HG03469 (cell line): ENCODE measurements around the gene ITGB2.

Source experiments
- ATAC-seq: cut with Tn5 transposase; IDR thresholded peaks from one replicate; pipeline ENCODE4 v1.9.1; 2021; ENCODE audit warnings: mild to moderate bottlenecking, moderate library complexity, moderate number of reproducible peaks; ENCODE audit not compliant: unreplicated experiment

Gene ITGB2

DNA sequence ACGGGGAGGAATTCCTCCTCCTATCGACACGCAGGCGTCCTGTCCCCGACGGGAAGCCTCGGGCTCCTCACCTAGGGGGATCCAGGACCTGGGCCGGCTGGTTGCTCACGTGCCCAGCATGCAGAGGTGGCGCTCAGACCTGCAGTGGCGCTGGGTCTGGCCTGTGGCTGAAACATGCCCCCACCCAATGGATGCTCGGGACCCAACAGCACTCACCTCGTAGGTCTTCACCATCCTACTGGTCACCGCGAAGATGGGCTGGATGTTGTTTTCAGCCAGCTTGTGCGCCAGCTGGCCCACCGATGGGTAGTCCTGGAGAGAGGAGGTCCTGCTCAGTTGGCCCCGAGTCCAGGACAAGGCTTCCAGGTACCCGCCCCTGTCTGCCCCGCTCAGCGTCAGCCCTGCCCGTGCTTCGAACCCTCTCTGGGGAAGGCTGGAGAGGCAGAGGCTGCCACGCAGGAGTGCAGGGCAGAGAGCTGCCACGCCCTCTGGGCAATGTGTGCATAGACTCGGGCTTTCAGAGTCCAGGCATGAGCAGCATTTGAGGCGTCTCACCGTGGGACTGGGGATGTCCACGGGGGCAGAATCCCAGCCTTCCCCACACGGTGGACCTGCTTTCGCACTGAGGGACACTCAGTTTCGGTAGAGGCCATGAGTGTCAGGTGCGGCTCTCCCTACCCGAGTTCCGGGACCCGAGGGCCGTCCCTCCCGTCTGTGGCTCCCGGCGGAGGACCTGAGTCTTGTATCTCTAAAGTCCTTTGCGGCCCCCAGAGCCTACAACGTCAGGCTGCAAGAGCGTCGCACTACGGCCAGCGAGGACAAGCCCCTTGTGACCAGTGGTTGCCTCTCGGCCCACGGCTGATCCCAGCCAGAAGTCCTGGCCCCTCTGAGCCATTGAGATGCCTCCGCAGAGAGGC lies 21.6 kb downstream of the ITGB2 start:
- no peak for ATAC-seq

DNA sequence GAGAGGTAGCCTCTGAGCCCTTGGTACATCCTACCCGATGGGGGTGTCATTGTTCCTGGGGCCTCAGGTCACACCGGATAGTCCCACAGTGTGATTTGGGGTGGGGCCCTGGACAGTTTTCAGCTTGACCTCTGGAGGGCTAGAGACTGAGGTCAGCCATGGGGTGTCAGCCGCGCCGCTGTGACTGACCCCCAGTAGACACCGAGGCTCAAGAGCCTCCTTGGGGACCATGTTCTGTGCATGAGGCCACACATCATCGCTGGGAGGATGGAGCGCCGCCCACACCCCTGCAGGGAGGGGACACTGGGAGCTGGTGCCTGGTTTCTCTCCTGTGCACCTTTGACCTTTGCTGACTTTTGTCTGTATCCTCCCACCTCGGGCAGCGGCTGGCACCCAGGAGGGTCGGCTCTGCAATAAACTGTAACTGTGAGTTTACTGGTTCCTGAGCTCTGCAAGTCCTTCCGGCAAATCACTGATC lies 22.6 kb downstream of the ITGB2 start:
- no peak for ATAC-seq

DNA sequence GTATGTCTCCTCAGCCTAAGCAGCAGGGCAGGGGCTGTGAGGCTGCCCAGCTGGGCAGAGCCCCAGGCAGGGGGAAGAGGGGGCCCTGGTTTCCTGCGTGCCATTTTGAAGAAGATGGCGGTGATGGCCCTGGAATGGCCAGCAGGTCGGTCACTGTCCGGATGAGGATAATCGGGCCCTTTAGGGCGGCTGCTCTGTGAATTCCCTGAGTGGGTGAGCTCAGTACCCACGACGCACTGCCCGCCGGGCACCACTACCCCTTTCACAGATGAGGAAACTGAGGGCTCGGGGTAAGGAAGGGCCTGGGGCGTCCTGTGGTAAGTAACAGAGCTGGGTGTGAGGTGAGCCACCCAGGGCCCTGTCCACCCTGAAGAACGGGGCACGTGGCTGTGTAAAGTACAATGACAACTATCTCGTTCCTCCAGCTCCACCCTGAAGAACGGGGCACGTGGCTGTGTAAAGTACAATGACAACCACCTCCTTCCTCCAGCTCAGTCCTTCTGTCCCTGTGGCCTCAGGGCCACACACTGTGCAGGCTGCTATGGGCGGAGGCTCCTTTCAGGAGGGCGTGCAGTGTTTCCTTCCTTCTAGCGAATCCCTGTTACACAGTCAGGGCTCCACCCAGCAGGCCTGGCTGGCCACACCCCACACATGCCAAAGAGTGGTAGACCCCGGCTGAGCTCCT lies 23.2 kb downstream of the ITGB2 start:
- ATAC-seq, result no peak

DNA sequence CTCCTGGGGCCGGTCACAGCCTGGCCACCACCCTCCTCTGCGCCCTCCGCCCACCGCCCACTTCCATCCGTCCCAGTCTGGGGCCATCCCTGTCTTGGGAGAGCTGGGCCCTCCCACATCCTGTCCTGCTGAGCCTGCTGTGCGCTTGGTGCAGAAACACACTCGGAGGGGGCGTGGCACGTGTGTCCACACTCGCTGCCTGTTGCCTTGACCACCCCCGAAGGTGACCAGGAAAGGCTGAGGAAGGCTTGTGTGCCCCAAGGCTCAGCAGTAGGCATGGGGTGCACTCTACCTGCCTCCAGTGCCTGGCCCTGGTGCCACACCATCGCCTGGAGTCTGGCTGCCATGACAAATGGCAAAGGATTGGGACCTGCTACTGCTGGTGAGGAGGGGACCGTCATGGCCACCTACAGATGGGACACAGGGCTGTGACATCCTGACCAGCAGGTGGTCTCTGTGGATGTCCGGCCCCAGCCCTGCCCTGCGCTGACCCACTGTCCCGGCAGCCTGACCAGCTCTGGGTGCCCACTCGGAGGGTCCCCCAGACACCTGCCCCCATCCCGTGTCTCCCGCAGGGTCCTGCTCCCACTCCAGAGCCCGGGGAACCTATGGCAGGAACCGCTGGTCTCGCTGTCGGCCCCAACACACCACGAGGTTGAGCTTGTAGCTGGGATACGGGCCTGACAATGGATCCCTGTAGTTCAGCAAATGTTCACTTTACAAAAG lies 24.0 kb downstream of the ITGB2 start:
- no peak for ATAC-seq

DNA sequence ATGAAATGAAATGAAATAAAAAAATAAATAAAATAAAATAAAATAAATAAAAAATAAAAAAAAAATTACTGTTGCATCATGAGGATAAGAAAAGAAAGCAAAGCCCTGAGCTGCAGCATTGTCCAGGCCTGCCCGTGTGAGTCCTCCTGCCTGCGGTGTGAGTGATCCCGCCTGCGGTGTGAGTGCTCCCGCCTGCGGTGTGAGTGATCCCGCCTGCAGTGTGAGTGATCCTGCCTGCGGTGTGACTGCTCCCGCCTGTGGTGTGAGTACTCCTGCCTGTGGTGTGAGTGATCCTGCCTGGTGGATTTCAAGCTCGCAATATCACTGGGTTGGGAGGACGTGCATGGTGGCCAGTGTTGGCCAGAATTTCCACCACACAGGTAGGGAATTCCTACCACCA lies 24.8 kb downstream of the ITGB2 start:
- ATAC-seq, result no peak

DNA sequence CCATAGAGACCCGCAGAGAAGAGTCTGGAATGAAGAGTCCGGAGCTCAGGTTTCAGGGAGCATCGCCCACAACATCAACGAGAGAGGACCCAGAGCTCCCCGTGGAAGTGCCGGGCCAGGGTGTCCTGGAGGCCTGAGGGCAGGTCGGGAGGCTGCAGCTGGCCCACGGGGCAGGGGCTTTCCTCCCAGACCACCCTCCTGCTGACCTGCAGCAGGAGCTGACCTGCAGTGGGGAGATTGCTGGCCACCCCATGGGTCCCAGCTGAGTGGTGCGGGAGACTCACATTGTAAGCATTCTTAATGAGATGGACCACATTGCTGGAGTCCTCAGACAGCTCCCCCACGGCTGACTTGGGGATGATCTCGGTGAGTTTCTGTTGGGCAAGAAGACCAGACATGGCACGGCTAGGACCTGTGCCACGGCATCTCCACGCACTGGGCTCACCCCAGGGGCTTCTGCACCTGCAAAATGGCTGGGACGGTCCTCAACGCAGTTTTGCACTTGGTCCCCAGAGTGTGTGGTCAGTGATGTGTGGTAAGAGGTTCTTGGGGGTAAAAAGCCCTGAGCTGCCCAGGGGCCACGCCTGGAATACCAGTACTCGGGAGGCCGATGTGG lies 25.9 kb downstream of the ITGB2 start:
- ATAC-seq, result no peak

DNA sequence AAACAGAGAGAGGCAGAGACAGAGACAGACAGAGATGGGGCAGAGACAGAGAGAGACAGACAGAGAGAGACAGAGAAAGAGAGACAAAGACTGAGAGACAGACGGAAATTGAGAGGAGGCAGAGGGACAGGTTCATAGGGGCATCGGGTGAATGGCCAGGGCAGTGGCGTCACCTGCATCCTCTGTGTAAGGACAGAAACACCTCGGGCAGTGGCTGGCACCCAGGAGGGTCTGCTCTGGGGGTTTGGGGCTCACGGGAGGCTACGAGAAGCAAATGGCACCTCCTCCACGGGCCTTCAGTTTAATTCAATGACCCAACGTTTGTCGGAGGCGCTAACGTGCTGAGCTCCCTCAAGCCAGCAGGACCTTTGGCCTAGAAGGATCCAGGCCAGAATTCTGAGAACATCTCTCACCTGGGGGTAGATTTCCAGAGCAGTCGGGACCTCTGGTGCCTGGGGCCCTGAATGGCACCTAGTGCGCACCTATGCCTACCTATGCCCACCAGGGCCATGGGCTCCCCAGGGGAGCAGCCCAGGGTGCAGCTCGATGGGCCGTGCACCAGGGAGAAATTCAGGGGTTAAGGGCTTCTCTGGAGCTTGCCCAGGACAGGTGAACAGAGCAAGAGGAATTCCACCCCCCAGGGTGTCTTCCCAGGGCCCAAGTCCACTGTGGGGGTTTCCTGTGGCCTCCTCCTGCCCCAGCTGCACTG lies 26.6 kb downstream of the ITGB2 start:
- no peak for ATAC-seq

DNA sequence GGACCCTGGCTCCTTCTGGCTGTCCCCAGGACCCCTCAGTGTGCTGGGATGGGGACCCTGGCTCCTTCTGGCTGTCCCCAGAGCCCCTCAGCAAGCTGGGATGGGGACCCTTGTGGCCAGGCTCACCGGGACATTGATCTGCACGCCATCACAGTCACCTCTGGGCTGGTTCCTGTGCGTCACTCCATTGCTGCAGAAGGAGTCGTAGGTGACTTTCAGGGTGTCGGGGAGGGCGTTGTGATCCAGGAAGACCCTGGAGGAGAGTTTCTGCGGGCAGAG lies 27.5 kb downstream of the ITGB2 start:
- ATAC-seq, result no peak

DNA sequence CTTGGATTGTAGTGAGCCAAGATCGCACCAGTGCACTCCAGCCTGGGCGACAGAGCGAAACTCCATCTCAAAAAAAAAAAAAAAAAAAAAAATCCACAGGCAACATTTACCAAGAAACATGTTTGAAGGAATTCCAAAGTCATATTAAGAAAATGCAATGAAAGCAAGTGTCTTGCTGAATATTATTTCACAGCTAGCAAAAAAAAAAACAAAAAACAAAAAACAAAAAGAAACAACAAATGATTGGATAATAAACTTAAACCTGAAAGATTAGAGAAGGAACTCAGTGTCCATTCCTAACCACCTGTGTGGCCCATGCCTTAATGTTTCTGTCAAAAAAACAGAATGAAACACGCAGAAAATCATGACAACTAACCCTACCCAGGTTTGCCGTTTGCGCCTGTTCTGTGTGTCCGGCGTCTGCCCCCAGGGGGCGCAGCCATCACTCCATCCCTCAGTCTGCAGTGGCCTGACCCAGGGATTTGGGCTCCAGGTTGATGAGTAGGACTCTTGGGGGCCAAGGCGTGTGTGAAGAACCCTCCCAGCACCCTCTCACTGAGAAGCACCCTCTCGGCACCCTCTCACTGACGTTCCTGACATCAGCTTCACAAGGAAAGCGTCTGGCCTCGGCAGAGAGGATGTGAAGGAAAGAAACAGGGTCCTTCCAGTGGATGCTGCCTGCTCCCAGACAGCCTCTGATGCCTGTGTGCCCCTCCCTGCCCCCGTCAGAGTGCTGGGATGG lies 28.0 kb downstream of the ITGB2 start:
- ATAC-seq, result no peak

DNA sequence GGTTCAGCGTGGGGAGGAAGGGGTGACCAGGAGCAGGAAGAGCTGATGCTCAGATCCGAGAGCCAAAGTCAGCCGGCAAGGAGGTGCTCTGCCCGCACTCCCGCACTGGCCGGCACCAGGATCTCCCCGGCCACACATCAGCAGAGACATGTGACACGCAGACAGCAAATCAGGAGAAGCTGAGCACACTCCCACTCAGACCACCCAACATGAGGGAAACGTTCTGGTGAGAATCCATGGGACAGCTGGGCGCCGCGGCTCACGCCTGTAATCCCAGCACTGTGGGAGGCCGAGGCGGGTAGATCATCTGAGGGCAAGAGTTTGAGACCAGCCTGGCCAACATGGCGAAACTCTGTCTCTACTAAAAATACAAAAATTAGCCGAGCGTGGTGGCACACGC lies 28.6 kb downstream of the ITGB2 start:
- no peak for ATAC-seq

DNA sequence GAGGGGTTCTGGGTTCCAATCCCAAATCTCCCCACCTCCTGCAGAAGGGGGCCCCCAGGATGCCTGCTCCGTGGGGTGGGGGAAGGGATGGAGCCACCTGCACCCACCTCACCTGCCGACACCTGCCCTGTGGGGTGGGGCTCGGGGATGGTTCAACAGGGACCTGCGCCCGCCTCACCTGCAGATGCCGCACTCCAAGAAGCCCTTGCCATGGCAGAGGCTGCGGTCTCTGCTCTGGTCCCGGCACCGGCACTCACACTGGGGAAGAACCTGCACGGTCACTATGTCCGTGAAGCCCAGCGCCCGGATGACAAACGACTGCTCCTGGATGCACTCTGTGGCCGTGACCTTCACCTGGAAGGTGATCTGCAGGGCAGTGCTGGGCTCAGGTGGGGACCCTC lies 29.1 kb downstream of the ITGB2 start:
- ATAC-seq, result no peak

DNA sequence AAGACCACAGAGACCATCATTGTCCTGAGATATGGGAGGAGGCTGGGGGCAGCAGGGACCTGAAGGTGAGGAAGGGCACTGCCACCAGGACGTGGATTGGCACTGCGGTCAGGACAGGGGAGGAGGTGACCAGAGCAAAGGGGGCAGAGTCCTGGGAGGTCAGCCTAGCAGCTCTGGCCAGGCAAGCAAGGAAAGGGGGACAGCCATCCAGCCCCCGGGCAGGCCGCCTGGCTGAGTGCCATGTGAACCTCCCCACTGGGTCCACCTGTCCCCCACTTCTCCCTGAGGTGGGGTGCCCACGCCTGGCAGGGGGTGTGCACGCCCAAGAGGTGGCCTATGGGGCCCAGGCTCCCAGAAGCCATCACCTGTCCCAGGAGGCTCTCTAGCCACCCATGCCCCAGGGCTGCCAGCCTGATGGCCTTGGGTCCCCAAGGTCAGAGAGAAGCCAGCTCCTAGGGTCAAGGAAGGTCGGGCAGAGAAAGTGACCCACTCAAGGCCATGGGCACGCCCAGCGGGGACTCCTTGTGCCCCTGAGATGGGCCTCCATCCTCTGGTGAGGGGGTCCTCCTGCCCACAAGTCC lies 29.6 kb downstream of the ITGB2 start:
- ATAC-seq, result no peak

DNA sequence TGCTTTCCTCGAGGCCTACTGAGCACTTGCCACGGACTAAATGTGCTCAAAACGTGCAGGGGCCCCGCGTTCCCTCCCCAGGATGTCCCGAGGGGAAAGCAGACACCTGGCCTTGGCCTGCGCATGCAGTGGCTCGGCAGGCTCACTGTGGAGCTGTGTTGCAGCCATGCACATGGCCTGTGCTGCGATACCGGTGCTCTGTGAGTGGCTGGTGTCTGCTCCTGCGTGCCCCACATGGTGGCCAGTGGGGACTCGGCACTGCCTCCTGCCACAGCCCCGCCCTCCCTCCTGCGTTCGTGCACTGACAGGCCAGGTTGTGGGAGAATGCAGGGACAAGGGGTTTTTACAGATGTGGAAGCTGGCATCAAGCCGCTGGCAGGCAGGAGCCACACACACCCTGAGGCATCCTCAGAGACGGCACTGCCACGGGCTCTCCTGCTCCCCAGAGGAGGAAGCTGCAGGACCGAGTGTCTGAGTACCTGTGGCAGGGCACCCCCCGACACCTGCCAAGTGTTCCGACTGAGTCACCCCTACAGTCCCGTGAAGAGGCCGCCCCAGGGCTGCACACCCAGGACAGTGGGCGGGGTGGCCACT lies 30.3 kb downstream of the ITGB2 start:
- no peak for ATAC-seq

DNA sequence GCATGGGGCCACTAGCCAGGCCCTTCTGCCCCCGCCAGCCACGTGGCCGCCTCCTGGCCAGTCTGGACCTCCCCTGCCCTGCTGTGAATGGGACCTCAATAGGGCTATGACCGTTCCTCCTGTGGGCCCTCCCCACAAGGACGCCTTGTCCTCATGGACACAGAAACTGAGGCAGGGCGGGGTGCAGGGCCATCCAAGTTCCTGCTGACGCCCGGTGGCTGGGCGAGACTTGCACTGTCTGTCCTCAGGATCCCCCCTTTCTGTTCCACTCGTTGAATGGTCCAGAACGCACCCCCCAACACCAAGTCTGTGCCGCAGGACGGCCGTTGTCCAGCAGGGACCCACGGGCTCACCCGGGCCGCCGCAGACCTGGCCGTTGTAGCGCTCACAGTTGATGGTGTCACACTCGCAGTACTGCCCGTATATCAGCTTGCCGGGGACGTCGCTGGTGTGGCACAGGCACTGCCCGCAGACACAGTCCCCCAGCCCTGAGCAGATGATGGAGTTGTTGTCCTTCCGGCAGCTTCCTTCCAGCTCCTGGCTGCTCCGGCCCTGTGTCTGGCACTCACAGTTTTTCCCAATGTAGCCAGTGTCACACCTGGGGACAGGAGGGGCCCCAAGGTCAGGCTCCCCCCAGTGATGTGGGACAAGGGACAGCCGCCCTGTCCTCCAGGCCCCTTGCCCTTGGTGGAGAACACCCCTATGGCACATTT lies 30.9 kb downstream of the ITGB2 start:
- ATAC-seq, result no peak

DNA sequence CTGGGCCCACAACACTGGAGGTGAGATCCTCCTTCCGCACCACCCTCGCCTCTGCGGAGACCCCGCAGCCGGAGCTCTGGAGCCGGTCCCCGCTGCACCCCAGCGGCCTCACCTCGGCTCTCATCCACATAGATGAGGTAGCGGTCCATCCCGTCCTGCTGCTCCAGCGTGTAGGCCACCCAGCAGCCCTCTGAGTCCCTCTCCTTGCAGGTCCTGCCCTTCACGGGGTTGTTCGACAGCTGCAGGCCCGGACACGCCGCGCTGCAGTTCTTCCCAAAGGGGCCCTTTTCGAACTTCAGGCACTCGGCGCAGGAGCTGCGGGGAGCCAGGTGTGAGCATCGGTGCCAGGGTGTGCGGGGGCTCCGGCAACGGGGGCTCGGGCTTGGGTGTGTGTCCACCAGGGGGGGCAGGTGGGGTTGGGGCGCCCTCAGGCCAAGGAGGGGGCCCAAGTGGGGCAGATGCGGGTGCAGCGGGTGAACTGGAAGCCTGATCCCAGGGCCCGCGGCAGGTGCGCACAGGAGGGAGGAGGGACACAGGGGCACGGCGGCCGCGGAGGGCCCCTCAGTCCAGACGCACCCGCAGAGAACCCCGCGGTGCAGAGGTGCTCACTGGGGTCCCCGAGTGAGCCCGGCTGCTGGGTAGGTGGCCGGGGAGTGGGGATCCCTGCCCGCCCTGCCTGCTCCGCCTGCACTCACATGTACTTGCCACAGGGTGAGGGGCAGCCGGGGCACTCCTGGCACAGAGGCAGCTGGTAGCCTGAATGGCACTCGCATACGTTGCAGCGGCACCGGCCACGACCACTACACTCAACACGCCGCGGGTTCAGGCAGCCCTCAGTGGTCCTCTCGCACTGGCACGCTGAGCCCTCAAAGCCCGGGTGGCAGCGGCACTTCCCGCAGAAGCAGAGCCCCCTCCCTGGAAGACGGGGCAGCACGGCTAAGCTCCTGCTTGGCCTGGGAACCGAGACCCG lies 31.8 kb downstream of the ITGB2 start:
- ATAC-seq, result no peak

DNA sequence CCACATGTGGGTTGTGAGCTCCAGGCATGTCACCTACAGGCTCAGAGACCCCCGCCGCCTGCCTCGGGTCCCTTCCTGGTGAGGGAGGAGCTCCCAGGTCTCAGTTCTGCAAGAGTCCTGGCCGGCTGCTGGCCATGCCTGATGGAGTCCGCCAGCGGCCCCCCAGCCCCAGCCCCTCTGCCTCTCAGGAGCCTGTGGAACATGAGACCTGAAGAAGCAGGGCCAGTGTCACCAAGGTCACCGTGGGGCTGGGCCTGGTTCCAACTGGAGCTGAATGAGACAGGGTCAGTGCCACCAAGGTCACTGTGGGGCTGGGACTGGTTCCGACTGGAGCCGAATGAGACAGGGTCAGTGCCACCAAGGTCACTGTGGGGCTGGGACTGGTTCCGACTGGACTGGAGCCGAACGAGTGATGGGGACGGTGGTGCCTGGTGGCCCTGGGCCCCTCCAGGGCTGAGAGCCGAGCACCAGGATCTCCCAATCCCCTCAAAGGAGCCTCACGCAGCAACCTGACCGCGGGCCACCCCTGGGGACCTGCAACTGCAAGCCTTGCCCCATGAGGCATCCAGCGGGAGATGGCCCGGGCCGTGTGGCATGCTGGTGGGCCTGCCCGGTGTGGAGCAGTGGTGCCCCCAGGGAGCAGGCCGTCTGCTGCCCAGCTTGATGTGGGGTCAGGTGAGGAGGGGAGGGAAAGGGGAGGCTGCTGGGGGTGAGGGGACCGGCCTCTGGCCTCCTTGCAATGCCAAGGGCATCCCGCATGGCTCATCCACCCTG lies 32.7 kb downstream of the ITGB2 start:
- ATAC-seq, result no peak
